Heart left ventricle (tissue), 16 donors: ENCODE measurements around the gene CFAP73. TPM values are rescaled to one million over a fixed set of nuclear protein-coding genes. Genes with fewer than 3 reads are reported as not detected.
"Not testable (repeated sequence)": the region's sequence is repeated elsewhere in the genome, so short reads cannot be mapped to it uniquely, and the experiment has no call there.

ENCODE experiments used
- ATAC-seq, 4 donors: fragments of 200-7000 bp; cut with Tn5 transposase; one replicate each; pipeline ENCODE4 v1.9.1; 2020 to 2022; ENCODE audit warnings: moderate library complexity in 4 of 4, mild to moderate bottlenecking in 3 of 4, moderate number of reproducible peaks in 1 of 4
- DNase-seq, 5 donors: peaks; one replicate each; pipeline ENCODE4 v3.0.0-alpha.2; 2020
- H3K27ac ChIP-seq, 12 donors: fragments of 200-600 bp; sonication (generic) in 4 of 12; one replicate each; pipeline versions ENCODE4 v1.5.0 to v1.8.0; 2016 to 2022; ENCODE audit warnings: mild to moderate bottlenecking in 2 of 12
- H3K27me3 ChIP-seq, 9 donors: fragments of 200-600 bp; sonication (generic) in 2 of 9; one replicate each; pipeline versions ENCODE4 v1.5.1 to v1.8.0; 2016 to 2022; ENCODE audit warnings: mild to moderate bottlenecking in 3 of 9
- H3K36me3 ChIP-seq, 9 donors: fragments of 200-600 bp; sonication (generic) in 2 of 9; one replicate each; pipeline versions ENCODE4 v1.5.0 to v1.8.0; 2018 to 2022; ENCODE audit warnings: mild to moderate bottlenecking in 2 of 9
- H3K4me1 ChIP-seq, 12 donors: fragments of 200-600 bp; sonication (generic) in 4 of 12; one replicate each; pipeline versions ENCODE4 v1.5.0 to v1.8.0; 2016 to 2022; ENCODE audit warnings: mild to moderate bottlenecking in 3 of 12
- H3K4me3 ChIP-seq, 12 donors: fragments of 200-600 bp; sonication (generic) in 4 of 12; one replicate each; pipeline versions ENCODE4 v1.5.0 to v1.8.0; 2017 to 2022; ENCODE audit warnings: mild to moderate bottlenecking in 9 of 12, moderate library complexity in 4 of 12
- H3K9me3 ChIP-seq, 12 donors: fragments of 200-600 bp; sonication (generic) in 4 of 12; one replicate each; pipeline versions ENCODE4 v1.5.0 to v1.8.0; 2016 to 2022; ENCODE audit warnings: mild to moderate bottlenecking in 1 of 12
- POLR2A ChIP-seq, 2 donors: fragments of 450-650 bp; IDR thresholded peaks; one replicate each; pipeline ENCODE4 v1.6.1; 2017; ENCODE audit warnings: antibody characterized with exemption in 2 of 2, mild to moderate bottlenecking in 2 of 2, moderate library complexity in 2 of 2
- WGBS, 4 donors: extraction: QIAGEN DNeasy Blood & Tissue Kit in 2 of 4; methylation state at CpG; one replicate each; pipeline versions ENCODE4 v1.1.5 to v1.1.7; 2013 to 2018; 5-methylcytosine and 5-hydroxymethylcytosine counted together
- intact Hi-C, 10 donors: fragments of 100-400 bp; cut with DNase I; formaldehyde crosslinking; loops; one replicate each; pipeline versions ENCODE4 v1.11.1 to v1.14.2; 2022
- polyA plus RNA-seq, 2 donors: library from polyadenylated mRNA; stranded (reverse); fragments of 200-250 nt; gene quantifications; one replicate each; pipeline ENCODE4 v1.2.3, GENCODE V29; 2013
- total RNA-seq, 9 donors: library from RNA; depleted of rRNA in 2 of 9; stranded (reverse); fragments of >200 nt in 2 of 9; fragmentation: NEBNext Ultra II Directional in 3 of 9; extraction: Animal tissue kit (Norgen Biotek cat#: 25700) in 3 of 9; gene quantifications; one replicate each; pipeline versions ENCODE4 v1.1.0 to v1.2.4, GENCODE V29; 2016 to 2023
- TF ChIP-seq, protein P1 (sequence below), 12 donors: fragments of 200-600 bp; sonication (generic) in 4 of 12; IDR thresholded peaks; one replicate each; pipeline versions ENCODE4 v1.5.0 to v1.8.0; 2018 to 2022; ENCODE audit warnings: antibody characterized with exemption in 12 of 12, mild to moderate bottlenecking in 5 of 12
- donor health status: ischemic (EF 13 %, LVEDD 7.1; RV severe dilation, severe dysfunction).
- donor health status: healthy with polysubstance abuse.
- donor health status: DM: no; HTN: yes; CAD: no.
- donor health status: DM: no; HTN: no; CAD: no.
- donor health status: ischemic (EF 25% LVEDD 6.9; RV normal size, moderate dysfunction).
- donor health status: ischemic (EF 25% LVEDD 5.7; RV mildly dilated, moderate dysfunction).
- donor health status: healthy.
- donor health status: DM: yes; HTN: yes; CAD: no.
- donor health status: ischemic (EF 35%, LVEDD 5.7; RV mildly dilated, moderate dysfunction).
- donor health status: nonischemic (EF 11% LVEDD 7.7; RV severe dilation, severe dysfunction).
- donor health status: DM: yes; HTN: yes; CAD: no.
- donor health status: PGD.
- donor health status: ischemic (EF 29% LVEDD 5.4; RV normal size, mild dysfunction).
- donor health status: nonischemic (EF 23%, LVEDD 6.1; RV moderate dilation, normal function).

The CFAP73 gene
- total and polyA plus RNA-seq, 11 donors, result 0.04 to 0.11 TPM; not detected in 9

DNA sequence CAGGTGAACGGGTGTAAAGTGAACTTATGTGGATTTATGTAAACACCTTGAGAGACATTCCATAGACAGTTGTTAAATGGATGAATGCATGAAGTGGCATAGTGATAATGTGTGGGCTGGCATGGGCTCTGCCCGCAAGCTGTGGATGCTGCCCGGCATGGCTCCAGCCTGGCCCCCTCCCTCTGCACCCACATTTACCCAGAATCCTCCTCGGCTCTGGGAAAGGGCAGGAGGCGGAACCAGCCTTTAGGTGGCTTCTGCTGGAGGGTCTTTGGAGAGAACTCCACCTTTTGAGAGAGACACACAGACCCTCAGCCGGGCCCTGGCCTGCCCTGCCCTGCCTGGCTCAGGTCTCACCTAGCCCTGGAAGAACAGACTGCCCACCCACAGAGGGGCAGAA, 32.6 kb upstream of the CFAP73 start:
- no peak for ATAC-seq
- H3K4me3 ChIP-seq, result no peak overlapping the region
- H3K4me1 ChIP-seq, result no peaks in the 10 kb centered on the region
- peaks cover 0 to 36% (median 7%) of the 10 kb centered on the region in 9 donors for H3K27me3 ChIP-seq
- TF ChIP-seq, protein P1, sequence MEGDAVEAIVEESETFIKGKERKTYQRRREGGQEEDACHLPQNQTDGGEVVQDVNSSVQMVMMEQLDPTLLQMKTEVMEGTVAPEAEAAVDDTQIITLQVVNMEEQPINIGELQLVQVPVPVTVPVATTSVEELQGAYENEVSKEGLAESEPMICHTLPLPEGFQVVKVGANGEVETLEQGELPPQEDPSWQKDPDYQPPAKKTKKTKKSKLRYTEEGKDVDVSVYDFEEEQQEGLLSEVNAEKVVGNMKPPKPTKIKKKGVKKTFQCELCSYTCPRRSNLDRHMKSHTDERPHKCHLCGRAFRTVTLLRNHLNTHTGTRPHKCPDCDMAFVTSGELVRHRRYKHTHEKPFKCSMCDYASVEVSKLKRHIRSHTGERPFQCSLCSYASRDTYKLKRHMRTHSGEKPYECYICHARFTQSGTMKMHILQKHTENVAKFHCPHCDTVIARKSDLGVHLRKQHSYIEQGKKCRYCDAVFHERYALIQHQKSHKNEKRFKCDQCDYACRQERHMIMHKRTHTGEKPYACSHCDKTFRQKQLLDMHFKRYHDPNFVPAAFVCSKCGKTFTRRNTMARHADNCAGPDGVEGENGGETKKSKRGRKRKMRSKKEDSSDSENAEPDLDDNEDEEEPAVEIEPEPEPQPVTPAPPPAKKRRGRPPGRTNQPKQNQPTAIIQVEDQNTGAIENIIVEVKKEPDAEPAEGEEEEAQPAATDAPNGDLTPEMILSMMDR (IDR thresholded peaks at IDR 0.05), result no peak
- no peak for TF ChIP-seq POLR2A (IDR thresholded peaks at IDR 0.05)
- no peaks in the 10 kb centered on the region for H3K9me3 ChIP-seq
- WGBS, 4 donors, result 60 to 76% (median 67%) methylated on average over 6 of the region's 6 CpGs
- intact Hi-C loops, result no loop called here
- H3K27ac ChIP-seq, result no peak overlapping the region
- DNase-seq, result no peak
- no peaks in the 10 kb centered on the region for H3K36me3 ChIP-seq

DNA sequence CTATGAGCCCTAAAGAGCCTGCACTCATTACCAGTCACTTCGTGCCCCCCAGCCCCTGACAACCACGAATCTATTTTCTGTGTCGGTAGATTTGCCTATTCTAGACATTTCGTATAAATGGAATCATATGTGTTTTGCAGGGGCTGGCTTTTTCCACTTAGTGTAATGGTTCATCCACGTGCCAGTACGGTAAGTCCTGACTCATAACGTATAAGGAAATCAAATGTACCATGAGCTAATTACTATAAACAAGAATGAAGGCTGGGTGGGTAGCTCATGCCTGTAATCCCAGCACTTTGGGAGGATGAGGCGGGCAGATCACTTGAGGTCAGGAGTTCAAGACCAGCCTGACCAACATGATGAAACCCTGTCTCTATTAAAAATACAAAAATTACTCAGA, 31.8 kb upstream of the CFAP73 start:
- intact Hi-C loops, ATAC-seq: not testable (repeated sequence)

DNA sequence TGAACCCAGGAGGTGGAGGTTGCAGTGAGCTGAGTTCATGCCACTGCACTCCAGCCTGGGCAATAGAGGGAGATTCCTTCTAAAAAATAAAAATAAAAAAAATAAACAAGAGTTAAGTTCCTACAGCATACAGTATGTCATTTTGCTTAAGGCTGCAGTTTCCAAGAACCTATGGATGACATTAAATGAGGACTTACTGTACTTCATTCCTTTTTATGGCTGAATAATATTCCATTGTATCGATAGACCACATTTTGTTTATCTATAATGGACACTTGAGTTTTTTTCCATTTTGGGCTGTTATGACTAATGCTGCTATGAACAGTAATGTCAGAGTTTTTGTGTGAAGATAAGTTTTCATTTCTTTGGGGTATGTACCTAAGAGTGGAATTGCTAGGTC, 31.4 kb upstream of the CFAP73 start:
- intact Hi-C loops, result no loop called here
- TF ChIP-seq, protein P1 (IDR thresholded peaks at IDR 0.05), result no peak
- no peak for TF ChIP-seq POLR2A (IDR thresholded peaks at IDR 0.05)
- Histone ChIP-seq H3K4me1 (no peaks in the 10 kb centered on the region), H3K27me3 (peaks cover 0 to 25% (median 5%) of the 10 kb centered on the region in 9 donors), H3K27ac (no peak overlapping the region), H3K9me3 (peaks cover 0 to 12% (median 0%) of the 10 kb centered on the region in 12 donors), H3K4me3 (no peak overlapping the region), H3K36me3 (no peaks in the 10 kb centered on the region)
- ATAC-seq, result no peak
- 93 to 99% (median 97%) methylated on average over 1 of the region's 1 CpG for WGBS, 4 donors
- DNase-seq, result no peak

More for the DNA sequence above, 31.8 kb upstream of the CFAP73 start:
- not testable (repeated sequence) for DNase-seq, H3K36me3 ChIP-seq, H3K4me3 ChIP-seq, H3K27ac ChIP-seq, H3K4me1 ChIP-seq, H3K9me3 ChIP-seq
- H3K27me3 ChIP-seq, result peaks cover 0 to 30% (median 5%) of the 10 kb centered on the region in 9 donors
- 67 to 78% (median 75%) methylated on average over 8 of the region's 8 CpGs for WGBS, 4 donors

DNA sequence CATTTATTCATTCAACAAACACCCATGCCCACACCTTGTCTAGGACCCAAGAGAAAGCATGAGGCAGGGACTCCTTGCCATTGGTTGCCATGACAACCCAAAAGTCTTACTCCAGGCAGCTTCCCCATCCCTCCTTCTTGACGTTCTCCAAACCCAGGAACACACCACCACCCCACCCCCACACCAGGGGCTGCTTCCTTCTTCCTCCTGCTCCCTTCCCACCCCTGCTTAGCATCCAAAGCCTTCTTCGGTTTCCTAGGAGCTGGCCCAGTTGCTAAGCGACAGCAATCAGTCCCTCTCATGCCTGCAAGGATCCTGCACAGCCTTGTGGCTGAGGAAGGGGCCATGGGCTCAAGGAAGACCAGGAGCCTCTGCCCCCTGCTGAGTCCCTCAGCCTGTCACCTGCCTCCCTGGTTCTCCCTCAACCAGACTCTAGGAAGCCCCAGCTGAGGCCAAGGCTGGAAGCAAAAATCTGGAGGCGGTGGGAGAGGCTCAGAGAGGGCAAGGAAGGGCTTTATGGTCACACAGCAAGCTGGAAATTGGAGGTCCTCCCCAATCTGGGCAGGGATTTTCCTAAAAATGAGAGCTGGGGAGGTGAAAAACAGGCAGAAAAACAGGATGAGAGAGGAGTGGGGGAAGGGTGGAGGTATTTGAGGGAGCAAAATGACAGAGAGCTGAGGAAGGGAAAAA, 29.4 kb upstream of the CFAP73 start:
- TF ChIP-seq, protein P1 (IDR thresholded peaks at IDR 0.05), result no peak
- TF ChIP-seq POLR2A (IDR thresholded peaks at IDR 0.05), result no peak
- ATAC-seq, result no peak
- WGBS, 4 donors, result 29 to 37% (median 33%) methylated on average over 4 of the region's 4 CpGs

More for the DNA sequence above, 29.4 kb upstream of the CFAP73 start:
- H3K27me3 ChIP-seq, result peaks cover 0 to 16% (median 0%) of the 10 kb centered on the region in 9 donors
- H3K4me1 ChIP-seq, result no peaks in the 10 kb centered on the region
- H3K36me3 ChIP-seq, result no peaks in the 10 kb centered on the region
- intact Hi-C loops, result no loop called here
- DNase-seq, result no peak
- H3K27ac ChIP-seq, result no peak overlapping the region
- peaks cover 0 to 18% (median 0%) of the 10 kb centered on the region in 12 donors for H3K9me3 ChIP-seq
- no peak overlapping the region for H3K4me3 ChIP-seq
